WTC11 (cell line): Measurements from ENCODE around the gene ZNF605. TPM values are rescaled to one million over a fixed set of nuclear protein-coding genes. Genes with fewer than 3 reads are reported as not detected.

Source experiments
- ATAC-seq: fragments of 200-7000 bp; cut with Tn5 transposase; 2 replicates; pipeline ENCODE4 v1.10.0; 2021; ENCODE audit warnings: mild to moderate bottlenecking, moderate library complexity
- CTCF ChIA-PET: fragments of 300-600 bp; sonication (Branson Sonifier 250); formaldehyde crosslinking; loops from one replicate; lab custom pipeline; 2021; ENCODE audit warnings: antibody characterized with exemption; lab: Charles Lee
- POLR2A ChIA-PET: fragments of 350-600 bp; sonication (Branson Sonifier 250); formaldehyde crosslinking; loops from one replicate; lab custom pipeline; 2021; ENCODE audit warnings: antibody characterized with exemption; lab: Charles Lee
- DNase-seq: peaks from one replicate; pipeline ENCODE4 v3.0.0; 2021; ENCODE audit warnings: low spot score
- H3K27ac Mint-ChIP-seq: 2 replicates; pipeline ENCODE4 v1.8.0; 2021; ENCODE audit warnings: mixed read lengths
- H3K27me3 Mint-ChIP-seq: 2 replicates; pipeline ENCODE4 v1.8.0; 2021; ENCODE audit warnings: low read depth, mild to moderate bottlenecking, moderate library complexity, mixed read lengths
- H3K36me3 Mint-ChIP-seq: 2 replicates; pipeline ENCODE4 v1.8.0; 2021; ENCODE audit warnings: mixed read lengths
- H3K4me1 Mint-ChIP-seq: 2 replicates; pipeline ENCODE4 v1.8.0; 2022; ENCODE audit warnings: mixed read lengths
- H3K4me3 Mint-ChIP-seq: 2 replicates; pipeline ENCODE4 v1.8.0; 2021; ENCODE audit warnings: mild to moderate bottlenecking, moderate library complexity, mixed read lengths
- H3K9me3 Mint-ChIP-seq: 2 replicates; pipeline ENCODE4 v1.8.0; 2021; ENCODE audit warnings: mixed read lengths
- AR ChIP-seq: fragments of 250-450 bp; sonication (Bioruptor Pico); IDR thresholded peaks from 2 replicates; pipeline ENCODE4 v1.9.0; 2021; ENCODE audit warnings: mild to moderate bottlenecking
- ARID4B ChIP-seq: sonication (generic); formaldehyde crosslinking; IDR thresholded peaks from 2 replicates; pipeline ENCODE4 v1.8.0; 2023; ENCODE audit warnings: missing genetic modification reagents, mild to moderate bottlenecking, borderline replicate concordance
- ATF1 ChIP-seq: sonication (generic); formaldehyde crosslinking; IDR thresholded peaks from 2 replicates; pipeline ENCODE4 v1.8.1; 2023; ENCODE audit warnings: mild to moderate bottlenecking, moderate library complexity, missing genetic modification reagents
- ATF2 ChIP-seq: sonication (generic); formaldehyde crosslinking; IDR thresholded peaks from 2 replicates; pipeline ENCODE4 v1.8.1; 2022; ENCODE audit warnings: low read depth, missing genetic modification reagents, borderline replicate concordance
- ATF3 ChIP-seq: sonication (generic); formaldehyde crosslinking; conservative IDR thresholded peaks from 2 replicates; pipeline ENCODE4 v1.8.1; 2022; ENCODE audit warnings: mild to moderate bottlenecking, missing genetic modification reagents
- ETV6 ChIP-seq: sonication (generic); formaldehyde crosslinking; IDR thresholded peaks from 2 replicates; pipeline ENCODE4 v1.8.1; 2022; ENCODE audit warnings: mild to moderate bottlenecking, missing genetic modification reagents
- GABPB1 ChIP-seq: sonication (generic); formaldehyde crosslinking; IDR thresholded peaks from 2 replicates; pipeline ENCODE4 v1.8.1; 2023; ENCODE audit warnings: mild to moderate bottlenecking, missing genetic modification reagents
- HMGXB4 ChIP-seq: sonication (generic); formaldehyde crosslinking; IDR thresholded peaks from 2 replicates; pipeline ENCODE4 v1.8.1; 2023; ENCODE audit warnings: mild to moderate bottlenecking, moderate library complexity, missing genetic modification reagents
- IRF1 ChIP-seq: sonication (generic); formaldehyde crosslinking; IDR thresholded peaks from 2 replicates; pipeline ENCODE4 v1.8.0; 2023; ENCODE audit warnings: missing genetic modification reagents
- JUN ChIP-seq: sonication (generic); formaldehyde crosslinking; IDR thresholded peaks from 2 replicates; pipeline ENCODE4 v1.8.0; 2023; ENCODE audit warnings: mild to moderate bottlenecking, missing genetic modification reagents
- MYBL2 ChIP-seq: sonication (generic); formaldehyde crosslinking; IDR thresholded peaks from 2 replicates; pipeline ENCODE4 v1.8.1; 2023; ENCODE audit warnings: mild to moderate bottlenecking, moderate library complexity, missing genetic modification reagents
- NFE2L1 ChIP-seq: sonication (generic); formaldehyde crosslinking; IDR thresholded peaks from 2 replicates; pipeline ENCODE4 v1.8.1; 2023; ENCODE audit warnings: missing genetic modification reagents
- TCF7 ChIP-seq: sonication (generic); formaldehyde crosslinking; IDR thresholded peaks from 2 replicates; pipeline ENCODE4 v1.8.0; 2022; ENCODE audit warnings: mild to moderate bottlenecking, low read depth, missing genetic modification reagents, moderate library complexity
- USF1 ChIP-seq: sonication (generic); formaldehyde crosslinking; IDR thresholded peaks from 2 replicates; pipeline ENCODE4 v1.8.0; 2022; ENCODE audit warnings: mild to moderate bottlenecking, missing genetic modification reagents
- ZNF219 ChIP-seq: sonication (generic); formaldehyde crosslinking; IDR thresholded peaks from 2 replicates; pipeline ENCODE4 v1.8.0; 2023; ENCODE audit warnings: missing genetic modification reagents, mild to moderate bottlenecking, borderline replicate concordance
- ZNF512 ChIP-seq: sonication (generic); formaldehyde crosslinking; IDR thresholded peaks from 2 replicates; pipeline ENCODE4 v1.8.1; 2022; ENCODE audit warnings: missing genetic modification reagents, borderline replicate concordance
- total RNA-seq: library from RNA; stranded (reverse); gene quantifications from 3 replicates; pipeline ENCODE4 v1.2.3, GENCODE V29; 2021

ZNF605 gene
- total RNA-seq, 1 experiment from 2014 or later, result 21.1 TPM

- TF ChIP-seq ZNF219 (CRISPR knock-in tag), result no peak
- TF ChIP-seq ARID4B (CRISPR knock-in tag), result no peak
- TF ChIP-seq MYBL2 (CRISPR knock-in tag), result no peak
- TF ChIP-seq ETV6 (CRISPR knock-in tag), result no peak
- no peak for TF ChIP-seq GABPB1 (CRISPR knock-in tag)
- no peak for TF ChIP-seq ATF1 (CRISPR knock-in tag)
Observed at GRCh38 chr12:132925597-132926414, 30.3 kb downstream of the ZNF605 start (continued).

GRCh38 chr12:132924356-132924755 is 31.8 kb downstream of the ZNF605 start:
- DNase-seq (no peak), ATAC-seq (no peak)
- Mint-ChIP-seq H3K27me3 (peaks cover 20% of the 10 kb centered on the region), H3K9me3 (peaks cover 77% of the 10 kb centered on the region), H3K27ac (no peak overlapping the region), H3K4me1 (no peaks in the 10 kb centered on the region), H3K4me3 (no peak overlapping the region), H3K36me3 (peaks cover 80% of the 10 kb centered on the region)
- ChIA-PET POLR2A (no interaction called here), CTCF (no interaction called here)
- no peak for TF ChIP-seq NFE2L1
- no peak for TF ChIP-seq ZNF512
- TF ChIP-seq TCF7, result no peak
- TF ChIP-seq USF1, result no peak
- TF ChIP-seq IRF1 (CRISPR knock-in tag), result no peak
- TF ChIP-seq ATF2 (CRISPR knock-in tag), result no peak
- no peak for TF ChIP-seq HMGXB4 (CRISPR knock-in tag)
- no peak for TF ChIP-seq GABPB1 (CRISPR knock-in tag)
- TF ChIP-seq ZNF219 (CRISPR knock-in tag), result no peak
- TF ChIP-seq ATF3, result no peak
- TF ChIP-seq JUN (CRISPR knock-in tag), result no peak
- TF ChIP-seq AR (CRISPR knock-in tag), result no peak
